Measurements from ENCODE around the gene NLGN1.
"Not testable (repeated sequence)": the region's sequence is repeated elsewhere in the genome, so short reads cannot be mapped to it uniquely, and the experiment has no call there.

Gene NLGN1

GRCh38 chr3:174168538-174169254 lies 771.2 kb downstream of the NLGN1 start:
- DNase-seq (ENCODE audit: low read depth) = no peak

GRCh38 chr3:174169736-174170135 lies 772.2 kb downstream of the NLGN1 start:
- no peak for DNase-seq (ENCODE audit: low read depth)

- DNase-seq (ENCODE audit: low read depth) = no peak
These were observed 772.7 kb downstream of the NLGN1 start for GRCh38 chr3:174170248-174170647.

GRCh38 chr3:174186377-174186989 lies 788.9 kb downstream of the NLGN1 start:
- DNase-seq (ENCODE audit: low read depth) = no peak

GRCh38 chr3:174191380-174191779 lies 793.8 kb downstream of the NLGN1 start:
- no peak for DNase-seq (ENCODE audit: low read depth)

- DNase-seq (ENCODE audit: low read depth) = no peak
These were observed 794.4 kb downstream of the NLGN1 start for GRCh38 chr3:174191895-174192294.

GRCh38 chr3:174192471-174192870 lies 794.9 kb downstream of the NLGN1 start:
- DNase-seq (ENCODE audit: low read depth) = no peak

- DNase-seq (ENCODE audit: low read depth) = no peak
These were observed 796.1 kb downstream of the NLGN1 start for GRCh38 chr3:174193604-174194003.

- no peak for DNase-seq (ENCODE audit: low read depth)
These were observed 799.9 kb downstream of the NLGN1 start for GRCh38 chr3:174197416-174197815.

- DNase-seq (ENCODE audit: low read depth) = no peak
These were observed 800.7 kb downstream of the NLGN1 start for GRCh38 chr3:174198199-174198598.

GRCh38 chr3:174199696-174200095 lies 802.2 kb downstream of the NLGN1 start:
- DNase-seq (ENCODE audit: low read depth) = no peak

GRCh38 chr3:174202116-174202515 lies 804.6 kb downstream of the NLGN1 start:
- DNase-seq (ENCODE audit: low read depth) = no peak

- no peak for DNase-seq (ENCODE audit: low read depth)
These were observed 805.0 kb downstream of the NLGN1 start for GRCh38 chr3:174202561-174202960.

- no peak for DNase-seq (ENCODE audit: low read depth)
These were observed 807.2 kb downstream of the NLGN1 start for GRCh38 chr3:174204765-174205164.

- DNase-seq (ENCODE audit: low read depth) = no peak
These were observed 809.2 kb downstream of the NLGN1 start for GRCh38 chr3:174206607-174207192.

GRCh38 chr3:174208161-174208560 lies 810.6 kb downstream of the NLGN1 start:
- DNase-seq (ENCODE audit: low read depth) = no peak

GRCh38 chr3:174211896-174212295 lies 814.4 kb downstream of the NLGN1 start:
- DNase-seq (ENCODE audit: low read depth) = not testable (repeated sequence)

GRCh38 chr3:174215456-174215855 lies 817.9 kb downstream of the NLGN1 start:
- DNase-seq (ENCODE audit: low read depth) = no peak

GRCh38 chr3:174216019-174216418 lies 818.5 kb downstream of the NLGN1 start:
- DNase-seq (ENCODE audit: low read depth) = no peak

- no peak for DNase-seq (ENCODE audit: low read depth)
These were observed 819.6 kb downstream of the NLGN1 start for GRCh38 chr3:174216946-174217718.

- no peak for DNase-seq (ENCODE audit: low read depth)
These were observed 820.5 kb downstream of the NLGN1 start for GRCh38 chr3:174218016-174218415.

GRCh38 chr3:174219738-174220137 lies 822.2 kb downstream of the NLGN1 start:
- no peak for DNase-seq (ENCODE audit: low read depth)
